T-cell (primary cell): ENCODE measurements around the gene RSPH1. TPM values are rescaled to one million over a fixed set of nuclear protein-coding genes. Genes with fewer than 3 reads are reported as not detected.

Source experiments
- ATAC-seq, 4 experiments: fragments of 200-7000 bp in 3 of 4; fragments of 150-1000 bp in 1 of 4; cut with Tn5 transposase; replicated peaks in 1 of 4; 1 replicate in 3 of 4; 2 replicates in 1 of 4; pipeline ENCODE4 v1.10.0; 2021; ENCODE audit warnings: moderate library complexity in 3 of 4, mild to moderate bottlenecking in 2 of 4, moderate number of reproducible peaks in 1 of 4
- CTCF ChIA-PET, 2 donors: fragments of 300-600 bp; sonication (Branson Sonifier 250); formaldehyde crosslinking; loops; one replicate each; lab custom pipeline; 2022; ENCODE audit warnings: antibody characterized with exemption in 2 of 2; lab: Charles Lee
- POLR2A ChIA-PET, 2 donors: fragments of 300-600 bp; sonication (Branson Sonifier 250); formaldehyde crosslinking; loops; one replicate each; lab custom pipeline; 2022; ENCODE audit warnings: antibody characterized with exemption in 2 of 2; lab: Charles Lee
- DNase-seq, 35 experiments: peaks; one replicate each; pipeline versions ENCODE4 v3.0.0 to v3.0.0-alpha.2; 2013 to 2023
- H3K27ac ChIP-seq: one replicate; pipeline ENCODE4 v1.5.1; 2013; ENCODE audit warnings: low read length
- H3K27me3 ChIP-seq, 2 experiments: replicated peaks in 1 of 2; 1 replicate in 1 of 2; 2 replicates in 1 of 2; pipeline versions ENCODE4 v1.6.1 to v1.7.0; 2013; ENCODE audit warnings: low read length in 1 of 2, mixed read lengths in 1 of 2; ENCODE audit not compliant: control insufficient read depth in 2 of 2, insufficient read depth in 2 of 2; ENCODE audit errors: extremely low read depth in 1 of 2
- H3K36me3 ChIP-seq, 2 donors: 1 replicate in 1 of 2; 2 replicates in 1 of 2; pipeline versions ENCODE4 v1.6.1 to v1.7.0; 2013; ENCODE audit warnings: low read length in 1 of 2; ENCODE audit not compliant: control insufficient read depth in 2 of 2, insufficient read depth in 1 of 2; ENCODE audit errors: extremely low read depth in 1 of 2
- H3K4me1 ChIP-seq, 2 experiments: 1 replicate in 1 of 2; 2 replicates in 1 of 2; pipeline versions ENCODE4 v1.6.1 to v1.7.0; 2013; ENCODE audit warnings: low read length in 2 of 2, mixed read lengths in 1 of 2; ENCODE audit not compliant: insufficient read depth in 2 of 2, control insufficient read depth in 1 of 2; ENCODE audit errors: extremely low read depth in 1 of 2
- H3K4me3 ChIP-seq, 2 donors: 1 replicate in 1 of 2; 2 replicates in 1 of 2; pipeline versions ENCODE4 v1.5.1 to v1.7.0; 2013; ENCODE audit warnings: mild to moderate bottlenecking in 2 of 2, low read length in 1 of 2, moderate library complexity in 1 of 2; ENCODE audit not compliant: control insufficient read depth in 1 of 2; ENCODE audit errors: extremely low read depth in 1 of 2
- H3K9me3 ChIP-seq: 2 replicates; pipeline ENCODE4 v1.7.0; 2013
- H3K27ac Mint-ChIP-seq, 2 donors: one replicate each; pipeline ENCODE4 v1.8.0; 2020 to 2021; ENCODE audit warnings: mild to moderate bottlenecking in 2 of 2, mixed read lengths in 2 of 2
- H3K27me3 Mint-ChIP-seq, 2 donors: one replicate each; pipeline ENCODE4 v1.8.0; 2021 to 2022; ENCODE audit warnings: mixed read lengths in 2 of 2
- H3K36me3 Mint-ChIP-seq: one replicate; pipeline ENCODE4 v1.8.0; 2021; ENCODE audit warnings: mixed read lengths
- H3K4me1 Mint-ChIP-seq, 3 donors: one replicate each; pipeline ENCODE4 v1.8.0; 2020 to 2022; ENCODE audit warnings: mixed read lengths in 3 of 3, mild to moderate bottlenecking in 1 of 3
- H3K4me3 Mint-ChIP-seq, 3 donors: one replicate each; pipeline ENCODE4 v1.8.0; 2020 to 2022; ENCODE audit warnings: mild to moderate bottlenecking in 3 of 3, mixed read lengths in 3 of 3, moderate library complexity in 3 of 3
- H3K9me3 Mint-ChIP-seq, 3 donors: one replicate each; pipeline ENCODE4 v1.8.0; 2020 to 2022; ENCODE audit warnings: mixed read lengths in 3 of 3
- WGBS: methylation state at CpG from one replicate; pipeline ENCODE4 v1.1.5; 2013; ENCODE audit warnings: missing lambda C conversion rate; ENCODE audit not compliant: insufficient coverage; 5-methylcytosine and 5-hydroxymethylcytosine counted together
- total RNA-seq, 35 experiments: library from RNA in 6 of 35; stranded (reverse) in 6 of 35; fragments of 120-200 nt in 1 of 35; gene quantifications; one replicate each; pipeline versions ENCODE4 v1.2.1 to v1.2.4 and lab custom pipeline; 2013 to 2026

The RSPH1 gene
- total RNA-seq, 5 donors from 2014 or later (not counting 1 experiment from before 2014, with no cell fraction given): 0.12 to 0.20 TPM; not detected in 3

DNA sequence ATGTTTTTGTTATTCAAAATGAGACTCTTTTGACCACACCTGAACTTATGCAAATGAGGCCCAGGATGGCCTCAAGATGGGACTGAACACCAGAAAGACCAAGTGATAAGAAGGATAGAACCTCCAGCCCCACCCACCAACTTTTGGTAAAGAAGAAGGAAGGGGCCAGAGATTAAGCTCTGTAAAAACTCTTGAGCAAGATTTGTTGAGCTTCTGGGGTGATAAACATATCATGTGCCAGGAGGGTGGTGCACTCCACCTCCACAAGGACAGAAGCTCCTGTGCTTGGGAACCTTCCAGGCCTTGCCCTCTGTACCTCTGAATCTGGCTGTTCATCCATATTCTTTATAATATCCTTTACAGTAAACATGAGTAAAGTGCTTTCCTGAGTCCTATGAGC lies 5.3 kb downstream of the RSPH1 start:
- H3K4me1 Mint-ChIP-seq: peaks cover 5 to 12% (median 7%) of the 10 kb centered on the region in 3 donors

DNA sequence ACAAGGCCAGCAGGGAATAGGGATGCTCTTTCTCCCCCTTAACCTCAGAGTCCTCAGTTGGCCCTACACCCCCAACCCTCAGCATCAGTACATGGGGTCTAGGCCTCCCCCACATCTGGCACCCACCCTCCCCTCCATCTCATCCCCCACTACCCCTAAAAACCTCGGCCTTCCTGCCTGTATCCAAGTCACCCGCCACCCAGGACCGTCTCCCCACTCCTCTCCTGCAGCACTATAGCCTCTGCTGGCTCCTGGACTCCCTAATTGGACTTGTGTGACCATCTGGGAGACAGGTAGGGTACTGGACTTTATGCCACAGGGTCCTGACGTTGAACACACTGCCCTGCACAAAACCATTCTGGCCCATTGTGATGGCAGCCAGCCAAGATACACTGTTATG lies 6.0 kb downstream of the RSPH1 start:
- H3K4me1 Mint-ChIP-seq: peaks cover 1 to 11% (median 3%) of the 10 kb centered on the region in 3 donors
- Histone ChIP-seq H3K4me1 (peaks cover 0 to 4% of the 10 kb centered on the region in 2 experiments), H3K4me3 (no peak overlapping the region), H3K27me3 (peaks cover 0 to 24% of the 10 kb centered on the region in 2 experiments), H3K9me3 (no peaks in the 10 kb centered on the region), H3K36me3 (no peaks in the 10 kb centered on the region), H3K27ac (no peak overlapping the region)
- no peak for DNase-seq
- H3K9me3 Mint-ChIP-seq: no peaks in the 10 kb centered on the region
- no peak for ATAC-seq
- ChIA-PET POLR2A (no interaction called here), CTCF (no interaction called here)
- no peak overlapping the region for H3K27ac Mint-ChIP-seq
- no peak overlapping the region for H3K4me3 Mint-ChIP-seq
- H3K27me3 Mint-ChIP-seq: peaks cover 9 to 18% of the 10 kb centered on the region in 2 donors
- 51% methylated on average over 3 of the region's 4 CpGs for WGBS
- peaks cover 3% of the 10 kb centered on the region for H3K36me3 Mint-ChIP-seq

More for the DNA sequence above, 5.3 kb downstream of the RSPH1 start:
- ATAC-seq (no peak), DNase-seq (no peak)
- no peaks in the 10 kb centered on the region for H3K36me3 ChIP-seq
- no peak overlapping the region for H3K27ac ChIP-seq
- peaks cover 6 to 7% of the 10 kb centered on the region in 2 experiments for H3K4me1 ChIP-seq
- H3K36me3 Mint-ChIP-seq: peaks cover 3% of the 10 kb centered on the region
- ChIA-PET CTCF (interaction anchor here in 1 of 2 donors (0.5 kb wide), 1 partner anchor 21 kb away, joined by 3 read pairs; no protein-coding TSS in a partner anchor), POLR2A (no interaction called here)
- no peak overlapping the region for H3K27ac Mint-ChIP-seq
- H3K27me3 ChIP-seq: peaks cover 0 to 24% of the 10 kb centered on the region in 2 experiments
- H3K9me3 ChIP-seq: no peaks in the 10 kb centered on the region
- H3K4me3 Mint-ChIP-seq: no peak overlapping the region
- H3K9me3 Mint-ChIP-seq: no peaks in the 10 kb centered on the region
- peaks cover 9 to 18% of the 10 kb centered on the region in 2 donors for H3K27me3 Mint-ChIP-seq
- H3K4me3 ChIP-seq: no peak overlapping the region

- Histone ChIP-seq H3K27me3 (peaks cover 0 to 23% of the 10 kb centered on the region in 2 experiments), H3K9me3 (no peaks in the 10 kb centered on the region), H3K4me1 (peaks cover 0 to 4% of the 10 kb centered on the region in 2 experiments), H3K36me3 (no peaks in the 10 kb centered on the region), H3K4me3 (no peak overlapping the region), H3K27ac (no peak overlapping the region)
- WGBS: 35% methylated on average over 2 of the region's 2 CpGs
- Mint-ChIP-seq H3K27me3 (peaks cover 9 to 18% of the 10 kb centered on the region in 2 donors), H3K4me3 (no peak overlapping the region), H3K36me3 (peaks cover 3% of the 10 kb centered on the region), H3K9me3 (no peaks in the 10 kb centered on the region), H3K27ac (no peak overlapping the region), H3K4me1 (peaks cover 1 to 11% (median 3%) of the 10 kb centered on the region in 3 donors)
- ATAC-seq (no peak), DNase-seq (no peak)
- CTCF ChIA-PET: no interaction called here
- POLR2A ChIA-PET: no interaction called here
Observed at GRCh38 chr21:42489006-42489563, 6.9 kb downstream of the RSPH1 start.

- Histone ChIP-seq H3K4me3 (no peak overlapping the region), H3K27ac (no peak overlapping the region), H3K9me3 (no peaks in the 10 kb centered on the region), H3K36me3 (no peaks in the 10 kb centered on the region), H3K4me1 (no peaks in the 10 kb centered on the region), H3K27me3 (peaks cover 0 to 23% of the 10 kb centered on the region in 2 experiments)
- no peaks in the 10 kb centered on the region for H3K9me3 Mint-ChIP-seq
- 40% methylated on average over 2 of the region's 5 CpGs for WGBS
- H3K4me1 Mint-ChIP-seq: no peaks in the 10 kb centered on the region
- POLR2A ChIA-PET: no interaction called here
- no peak overlapping the region for H3K4me3 Mint-ChIP-seq
- H3K27me3 Mint-ChIP-seq: peaks cover 9 to 14% of the 10 kb centered on the region in 2 donors
- DNase-seq: no peak
- ATAC-seq: no peak
- peaks cover 3% of the 10 kb centered on the region for H3K36me3 Mint-ChIP-seq
- H3K27ac Mint-ChIP-seq: no peak overlapping the region
- CTCF ChIA-PET: no interaction called here
Observed at GRCh38 chr21:42486531-42486930, 9.5 kb downstream of the RSPH1 start.

GRCh38 chr21:42486072-42486471 lies 10.0 kb downstream of the RSPH1 start:
- H3K27ac Mint-ChIP-seq: no peak overlapping the region
- no peaks in the 10 kb centered on the region for H3K4me1 Mint-ChIP-seq
- no peaks in the 10 kb centered on the region for H3K9me3 Mint-ChIP-seq
- H3K27me3 Mint-ChIP-seq: peaks cover 9 to 14% of the 10 kb centered on the region in 2 donors
- WGBS: 77% methylated on average over 4 of the region's 6 CpGs
- DNase-seq (no peak), ATAC-seq (no peak)
- H3K27ac ChIP-seq: no peak overlapping the region
- peaks cover 0 to 23% of the 10 kb centered on the region in 2 experiments for H3K27me3 ChIP-seq
- H3K4me3 Mint-ChIP-seq: no peak overlapping the region
- no peak overlapping the region for H3K4me3 ChIP-seq
- peaks cover 3% of the 10 kb centered on the region for H3K36me3 Mint-ChIP-seq
- H3K4me1 ChIP-seq: no peaks in the 10 kb centered on the region
- H3K9me3 ChIP-seq: no peaks in the 10 kb centered on the region
- H3K36me3 ChIP-seq: no peaks in the 10 kb centered on the region
- ChIA-PET CTCF (no interaction called here), POLR2A (no interaction called here)

GRCh38 chr21:42484966-42485365 lies 11.1 kb downstream of the RSPH1 start:
- Mint-ChIP-seq H3K27me3 (peaks cover 7 to 12% of the 10 kb centered on the region in 2 donors), H3K9me3 (no peaks in the 10 kb centered on the region), H3K4me3 (no peak overlapping the region), H3K27ac (no peak overlapping the region), H3K4me1 (peaks cover 0 to under 1% (median 0%) of the 10 kb centered on the region in 3 donors), H3K36me3 (peaks cover 3% of the 10 kb centered on the region)
- Histone ChIP-seq H3K27ac (no peak overlapping the region), H3K36me3 (no peaks in the 10 kb centered on the region), H3K4me1 (no peaks in the 10 kb centered on the region), H3K27me3 (peaks cover 0 to 23% of the 10 kb centered on the region in 2 experiments), H3K9me3 (no peaks in the 10 kb centered on the region), H3K4me3 (no peak overlapping the region)
- WGBS: 90% methylated on average over 2 of the region's 7 CpGs
- ChIA-PET POLR2A (no interaction called here), CTCF (no interaction called here)
- ATAC-seq (no peak), DNase-seq (no peak)
